C4-2B (cell line): ENCODE measurements around the gene RASAL2.
"Not testable (repeated sequence)": the region's sequence is repeated elsewhere in the genome, so short reads cannot be mapped to it uniquely, and the experiment has no call there.

Experiments
- H3K27ac ChIP-seq: fragments of 450-650 bp; 2 replicates; pipeline ENCODE4 v1.5.1; 2017
- CTCF ChIP-seq: fragments of 450-650 bp; conservative IDR thresholded peaks from 2 replicates; pipeline ENCODE4 v1.5.1; 2017; ENCODE audit warnings: mild to moderate bottlenecking
- ZFX ChIP-seq: fragments of 450-650 bp; IDR thresholded peaks from 2 replicates; pipeline ENCODE4 v1.6.1; 2017

Gene RASAL2

GRCh38 chr1:178342745-178343144 is 248.8 kb downstream of the RASAL2 start:
- TF ChIP-seq ZFX: no peak
- TF ChIP-seq CTCF: no peak
- no peak overlapping the region for H3K27ac ChIP-seq

GRCh38 chr1:178344513-178345091 is 250.7 kb downstream of the RASAL2 start:
- TF ChIP-seq CTCF (peak; percentile 63), ZFX (no peak)
- no peak overlapping the region for H3K27ac ChIP-seq

GRCh38 chr1:178345238-178345637 is 251.3 kb downstream of the RASAL2 start:
- no peak overlapping the region for H3K27ac ChIP-seq
- TF ChIP-seq CTCF (no peak), ZFX (no peak)

GRCh38 chr1:178345807-178346206 is 251.9 kb downstream of the RASAL2 start:
- no peak for TF ChIP-seq ZFX
- TF ChIP-seq CTCF: no peak
- H3K27ac ChIP-seq: no peak overlapping the region

- no peak for TF ChIP-seq CTCF
- no peak for TF ChIP-seq ZFX
- no peak overlapping the region for H3K27ac ChIP-seq
Measured at GRCh38 chr1:178349801-178350200, 255.9 kb downstream of the RASAL2 start.

GRCh38 chr1:178351911-178352310 is 258.0 kb downstream of the RASAL2 start:
- not testable (repeated sequence) for H3K27ac ChIP-seq

- no peak overlapping the region for H3K27ac ChIP-seq
- TF ChIP-seq CTCF (no peak), ZFX (no peak)
Measured at GRCh38 chr1:178352790-178353416, 259.0 kb downstream of the RASAL2 start.

- TF ChIP-seq ZFX (no peak), CTCF (no peak)
- no peak overlapping the region for H3K27ac ChIP-seq
Measured at GRCh38 chr1:178353524-178353923, 259.6 kb downstream of the RASAL2 start.
